ENCODE measurements around the gene SUCO.

SUCO gene

DNA sequence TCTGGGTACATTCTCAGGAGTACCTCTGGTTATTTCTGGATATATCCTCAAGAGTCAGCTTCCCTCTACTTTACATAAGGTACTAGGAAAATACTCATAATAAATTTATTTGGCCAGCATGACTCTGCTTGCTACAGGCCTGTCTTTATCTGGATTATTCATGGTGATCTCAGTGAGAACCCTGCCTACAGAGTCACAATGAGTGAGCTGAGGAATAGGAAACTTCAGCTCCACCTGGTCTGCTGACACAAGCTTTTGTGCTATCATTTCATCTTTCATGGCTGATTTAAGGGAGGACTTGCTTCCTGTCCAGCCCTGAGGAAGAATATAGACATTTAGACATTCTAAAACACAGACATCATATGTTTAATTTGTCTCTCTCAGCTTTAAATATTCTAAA lies 19.5 kb upstream of the SUCO start:
- peaks cover 28% of the 10 kb centered on the region for H3K4me1 ChIP-seq (ENCODE audit: insufficient read depth, low read length, poor library complexity, severe bottlenecking)
- H4K20me1 ChIP-seq (ENCODE audit: insufficient read depth, low read length, poor library complexity, severe bottlenecking), result no peaks in the 10 kb centered on the region
- H3K9ac ChIP-seq (ENCODE audit: low read depth, low read length, poor library complexity, severe bottlenecking), result no peak overlapping the region
- no peaks in the 10 kb centered on the region for H3K9me2 ChIP-seq (replicated peaks; ENCODE audit: low read depth, low read length)
- no peaks in the 10 kb centered on the region for H3K9me3 ChIP-seq (ENCODE audit: insufficient read depth, low read depth, low read length)
- H3K4me2 ChIP-seq (ENCODE audit: low read depth, low read length, poor library complexity, severe bottlenecking), result no peak overlapping the region
- 0 out of 2 replicates have a peak overlapping the region, but pooled peaks have one; percentile 14 for H2AFZ ChIP-seq (ENCODE audit: low read length)
- no peak for TF ChIP-seq EZH2phosphoT487 (IDR thresholded peaks at IDR 0.05; ENCODE audit: borderline replicate concordance)
- TF ChIP-seq, protein P1, sequence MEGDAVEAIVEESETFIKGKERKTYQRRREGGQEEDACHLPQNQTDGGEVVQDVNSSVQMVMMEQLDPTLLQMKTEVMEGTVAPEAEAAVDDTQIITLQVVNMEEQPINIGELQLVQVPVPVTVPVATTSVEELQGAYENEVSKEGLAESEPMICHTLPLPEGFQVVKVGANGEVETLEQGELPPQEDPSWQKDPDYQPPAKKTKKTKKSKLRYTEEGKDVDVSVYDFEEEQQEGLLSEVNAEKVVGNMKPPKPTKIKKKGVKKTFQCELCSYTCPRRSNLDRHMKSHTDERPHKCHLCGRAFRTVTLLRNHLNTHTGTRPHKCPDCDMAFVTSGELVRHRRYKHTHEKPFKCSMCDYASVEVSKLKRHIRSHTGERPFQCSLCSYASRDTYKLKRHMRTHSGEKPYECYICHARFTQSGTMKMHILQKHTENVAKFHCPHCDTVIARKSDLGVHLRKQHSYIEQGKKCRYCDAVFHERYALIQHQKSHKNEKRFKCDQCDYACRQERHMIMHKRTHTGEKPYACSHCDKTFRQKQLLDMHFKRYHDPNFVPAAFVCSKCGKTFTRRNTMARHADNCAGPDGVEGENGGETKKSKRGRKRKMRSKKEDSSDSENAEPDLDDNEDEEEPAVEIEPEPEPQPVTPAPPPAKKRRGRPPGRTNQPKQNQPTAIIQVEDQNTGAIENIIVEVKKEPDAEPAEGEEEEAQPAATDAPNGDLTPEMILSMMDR (conservative IDR thresholded peaks at IDR 0.05; ENCODE audit: low read length), result no peak
- no peaks in the 10 kb centered on the region for H3K27me3 ChIP-seq (ENCODE audit: insufficient read depth, low read length, poor library complexity, severe bottlenecking)
- H3F3A ChIP-seq (ENCODE audit: low read depth), result no peaks in the 10 kb centered on the region
- H3K4me3 ChIP-seq (ENCODE audit: low read length, poor library complexity, severe bottlenecking), result no peak overlapping the region
- no peaks in the 10 kb centered on the region for H3K79me2 ChIP-seq (ENCODE audit: insufficient read depth, low read length)
- no peaks in the 10 kb centered on the region for H3K36me3 ChIP-seq (ENCODE audit: insufficient read depth, low read length)

DNA sequence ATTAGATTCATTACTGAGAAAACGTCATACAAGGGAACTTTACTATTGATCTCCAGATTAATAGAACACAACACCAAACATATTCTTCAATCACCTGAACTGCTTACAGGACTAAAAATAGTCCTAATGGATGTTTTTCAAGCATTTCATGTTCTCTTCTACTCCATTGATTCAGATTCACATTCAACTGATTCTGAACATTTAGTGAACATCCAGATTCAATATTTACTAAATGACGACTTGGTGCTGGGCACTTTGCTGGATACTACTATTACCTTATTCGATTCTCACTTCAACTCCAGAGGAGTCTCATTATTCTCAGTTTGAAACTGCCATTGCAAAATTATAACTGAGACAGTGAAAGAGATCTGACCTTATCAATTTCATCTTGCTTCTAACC lies 18.8 kb upstream of the SUCO start:
- TF ChIP-seq, protein P1 (conservative IDR thresholded peaks at IDR 0.05; ENCODE audit: low read length), result no peak
- TF ChIP-seq EZH2phosphoT487 (IDR thresholded peaks at IDR 0.05; ENCODE audit: borderline replicate concordance), result no peak
- Histone ChIP-seq H3K4me2 (ENCODE audit: low read depth, low read length, poor library complexity, severe bottlenecking) (no peak overlapping the region), H2AFZ (ENCODE audit: low read length) (no peak overlapping the region), H3K79me2 (ENCODE audit: insufficient read depth, low read length) (no peaks in the 10 kb centered on the region), H3K9me2 (replicated peaks; ENCODE audit: low read depth, low read length) (no peaks in the 10 kb centered on the region), H3K27me3 (ENCODE audit: insufficient read depth, low read length, poor library complexity, severe bottlenecking) (no peaks in the 10 kb centered on the region), H3K4me1 (ENCODE audit: insufficient read depth, low read length, poor library complexity, severe bottlenecking) (peaks cover 28% of the 10 kb centered on the region), H3F3A (ENCODE audit: low read depth) (no peaks in the 10 kb centered on the region), H4K20me1 (ENCODE audit: insufficient read depth, low read length, poor library complexity, severe bottlenecking) (no peaks in the 10 kb centered on the region), H3K4me3 (ENCODE audit: low read length, poor library complexity, severe bottlenecking) (no peak overlapping the region), H3K36me3 (ENCODE audit: insufficient read depth, low read length) (no peaks in the 10 kb centered on the region), H3K9me3 (ENCODE audit: insufficient read depth, low read depth, low read length) (no peaks in the 10 kb centered on the region), H3K9ac (ENCODE audit: low read depth, low read length, poor library complexity, severe bottlenecking) (no peak overlapping the region)

DNA sequence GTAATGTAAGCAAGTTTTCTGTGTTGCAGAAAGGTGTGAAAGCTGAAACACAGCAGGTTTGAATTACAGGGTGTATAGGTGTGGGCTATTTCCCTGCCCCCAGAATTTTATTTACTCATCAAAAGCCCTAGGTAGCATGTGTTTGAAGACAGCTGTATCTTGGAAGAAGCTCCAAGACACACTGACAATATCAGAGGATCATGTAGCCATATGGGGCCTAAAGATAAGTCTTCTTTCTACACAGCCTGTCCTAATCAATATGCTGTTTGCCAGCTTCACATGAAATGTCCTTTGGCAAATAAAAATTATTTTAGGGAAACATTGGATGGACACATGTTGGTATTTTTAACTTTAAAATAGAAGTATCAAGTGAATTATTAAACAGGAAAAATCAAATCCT lies 17.5 kb upstream of the SUCO start:
- no peak overlapping the region for H3K4me3 ChIP-seq (ENCODE audit: low read length, poor library complexity, severe bottlenecking)
- H4K20me1 ChIP-seq (ENCODE audit: insufficient read depth, low read length, poor library complexity, severe bottlenecking), result no peaks in the 10 kb centered on the region
- H3F3A ChIP-seq (ENCODE audit: low read depth), result no peaks in the 10 kb centered on the region
- H3K79me2 ChIP-seq (ENCODE audit: insufficient read depth, low read length), result no peaks in the 10 kb centered on the region
- H2AFZ ChIP-seq (ENCODE audit: low read length), result peak overlapping the region; percentile 70; the same call in 1 of the 2 replicates
- no peak for TF ChIP-seq EZH2phosphoT487 (IDR thresholded peaks at IDR 0.05; ENCODE audit: borderline replicate concordance)
- TF ChIP-seq, protein P1 (conservative IDR thresholded peaks at IDR 0.05; ENCODE audit: low read length), result no peak
- no peaks in the 10 kb centered on the region for H3K27me3 ChIP-seq (ENCODE audit: insufficient read depth, low read length, poor library complexity, severe bottlenecking)
- H3K4me1 ChIP-seq (ENCODE audit: insufficient read depth, low read length, poor library complexity, severe bottlenecking), result peaks cover 28% of the 10 kb centered on the region
- H3K9ac ChIP-seq (ENCODE audit: low read depth, low read length, poor library complexity, severe bottlenecking), result no peak overlapping the region
- no peaks in the 10 kb centered on the region for H3K9me3 ChIP-seq (ENCODE audit: insufficient read depth, low read depth, low read length)
- H3K9me2 ChIP-seq (replicated peaks; ENCODE audit: low read depth, low read length), result no peaks in the 10 kb centered on the region
- H3K4me2 ChIP-seq (ENCODE audit: low read depth, low read length, poor library complexity, severe bottlenecking), result no peak overlapping the region
- H3K36me3 ChIP-seq (ENCODE audit: insufficient read depth, low read length), result no peaks in the 10 kb centered on the region
